HCT116 (cell line): ENCODE results near the gene EPHA3. TPM values are rescaled to one million over a fixed set of nuclear protein-coding genes. Genes with fewer than 3 reads are reported as not detected.

Experiments used
- ATAC-seq: fragments of 200-7000 bp; cut with Tn5 transposase; 2 replicates; pipeline ENCODE4 v1.9.1; 2020; ENCODE audit warnings: mild to moderate bottlenecking, moderate library complexity
- BruUV-seq: library from RNA; stranded (reverse); fragments of 400-500 nt; replicated peaks from 2 replicates; lab custom pipeline; 2021; lab: Mats Ljungman, UMichigan
- CTCF ChIA-PET: fragments of 300-600 bp; sonication (Branson Sonifier 250); formaldehyde crosslinking; loops from one replicate; lab custom pipeline; 2021; ENCODE audit warnings: antibody characterized with exemption; lab: Charles Lee
- POLR2A ChIA-PET: fragments of 300-600, 350-600 bp; sonication (Branson Sonifier 250); formaldehyde crosslinking; loops from one replicate; lab custom pipeline; 2021; ENCODE audit warnings: antibody characterized with exemption; lab: Charles Lee
- RAD21 ChIA-PET, 2 experiments: fragments of 300-600 bp; sonication (Branson Sonifier 250); formaldehyde crosslinking; loops; one replicate each; lab custom pipeline; 2023; ENCODE audit warnings: low total read pairs in 2 of 2; ENCODE audit not compliant: uncharacterized antibody in 2 of 2, unreplicated experiment in 2 of 2, low non-redundant PET in 1 of 2; lab: Charles Lee
- DNase-seq: peaks from one replicate; pipeline ENCODE4 v3.0.0-alpha.2; 2010; ENCODE audit warnings: low read depth, low spot score
- H2AFZ ChIP-seq: fragments of 200-600 bp; shearing (Covaris generic), sonication (generic); 2 replicates; pipeline ENCODE4 v1.6.1; 2017; ENCODE audit warnings: low read depth, mixed run types, mixed read lengths, antibody characterized with exemption, low read length; ENCODE audit not compliant: poor library complexity, severe bottlenecking
- H3K27ac ChIP-seq: 2 replicates; pipeline ENCODE4 v1.5.1; 2012; ENCODE audit warnings: low read depth, low read length
- H3K27me3 ChIP-seq: fragments of 200-600 bp; sonication (generic); 2 replicates; pipeline ENCODE4 v1.6.1; 2016; ENCODE audit warnings: mixed run types, low read length, mixed read lengths; ENCODE audit not compliant: insufficient read depth
- H3K36me3 ChIP-seq, 2 experiments: fragments of 200-500 bp in 1 of 2; fragments of 200-600 bp in 1 of 2; sonication (Bioruptor generic) in 1 of 2; sonication (generic) in 1 of 2; 2 replicates each; pipeline versions ENCODE4 v1.5.1 to v1.6.1; 2014 to 2016; ENCODE audit warnings: low read length in 2 of 2, inconsistent platforms in 1 of 2, mixed read lengths in 1 of 2, mixed run types in 1 of 2; ENCODE audit not compliant: insufficient read depth in 2 of 2, control insufficient read depth in 1 of 2
- H3K4me1 ChIP-seq, 2 experiments: fragments of 200-600 bp in 1 of 2; sonication (generic) in 1 of 2; 2 replicates each; pipeline versions ENCODE4 v1.5.1 to v1.6.1; 2012 to 2017; ENCODE audit warnings: low read length in 2 of 2, inconsistent platforms in 1 of 2, mild to moderate bottlenecking in 1 of 2, mixed read lengths in 1 of 2, mixed run types in 1 of 2, moderate library complexity in 1 of 2; ENCODE audit not compliant: insufficient read depth in 2 of 2, control insufficient read depth in 1 of 2
- H3K4me2 ChIP-seq: fragments of 200-600 bp; sonication (generic); 2 replicates; pipeline ENCODE4 v1.6.1; 2017; ENCODE audit warnings: mixed run types, low read length, mixed read lengths
- H3K4me3 ChIP-seq, 2 experiments: fragments of 200-600 bp in 1 of 2; sonication (generic) in 1 of 2; replicated peaks in 1 of 2; 2 replicates each; pipeline ENCODE4 v1.5.1; 2011 to 2016; ENCODE audit warnings: low read length in 2 of 2, control low read depth in 1 of 2, low read depth in 1 of 2, mild to moderate bottlenecking in 1 of 2, mixed read lengths in 1 of 2, mixed run types in 1 of 2
- H3K79me2 ChIP-seq: fragments of 200-600 bp; sonication (generic); 2 replicates; pipeline ENCODE4 v1.6.1; 2017; ENCODE audit warnings: mild to moderate bottlenecking, mixed run types, low read length, moderate library complexity, mixed read lengths; ENCODE audit not compliant: insufficient read depth
- H3K9ac ChIP-seq: fragments of 200-600 bp; sonication (generic); 2 replicates; pipeline ENCODE4 v1.6.1; 2016; ENCODE audit warnings: low read length, mixed read lengths
- H3K9me2 ChIP-seq: fragments of 200-600 bp; sonication (generic), shearing (Covaris generic); 2 replicates; pipeline ENCODE4 v1.6.1; 2017; ENCODE audit warnings: mixed run types, mild to moderate bottlenecking, moderate library complexity; ENCODE audit not compliant: insufficient read depth
- H3K9me3 ChIP-seq, 2 experiments: fragments of 200-500 bp in 1 of 2; fragments of 200-600 bp in 1 of 2; sonication (Bioruptor generic) in 1 of 2; sonication (generic) in 1 of 2; 2 replicates each; pipeline ENCODE4 v1.6.1; 2014 to 2017; ENCODE audit warnings: low read length in 2 of 2, mixed read lengths in 2 of 2, inconsistent platforms in 1 of 2, low read depth in 1 of 2, mild to moderate bottlenecking in 1 of 2, mixed run types in 1 of 2, moderate library complexity in 1 of 2; ENCODE audit not compliant: control insufficient read depth in 1 of 2, insufficient read depth in 1 of 2
- H4K20me1 ChIP-seq: fragments of 200-600 bp; sonication (generic), shearing (Covaris generic); 2 replicates; pipeline ENCODE4 v1.6.1; 2017; ENCODE audit warnings: mixed run types, mild to moderate bottlenecking, moderate library complexity; ENCODE audit not compliant: insufficient read depth
- CBX3 ChIP-seq: IDR thresholded peaks from 2 replicates; pipeline ENCODE4 v1.6.1; 2012; ENCODE audit warnings: low read depth
- CTCF ChIP-seq, 3 experiments: fragments of 200-600 bp in 1 of 3; sonication (generic) in 1 of 3; IDR thresholded peaks in 2 of 3; conservative IDR thresholded peaks in 1 of 3; 2 replicates each; pipeline ENCODE4 v1.5.1; 2012 to 2017; ENCODE audit warnings: low read depth in 2 of 3, low read length in 2 of 3, antibody characterized with exemption in 1 of 3, borderline replicate concordance in 1 of 3, control low read depth in 1 of 3, mild to moderate bottlenecking in 1 of 3, mixed read lengths in 1 of 3, mixed run types in 1 of 3, moderate library complexity in 1 of 3; ENCODE audit not compliant: insufficient read depth in 1 of 3
- EGR1 ChIP-seq: IDR thresholded peaks from 2 replicates; pipeline ENCODE4 v1.6.1; 2012; ENCODE audit warnings: low read depth
- EZH2phosphoT487 ChIP-seq: fragments of 200-600 bp; IDR thresholded peaks from 2 replicates; pipeline ENCODE4 v1.6.1; 2018; ENCODE audit warnings: antibody characterized with exemption, borderline replicate concordance
- JUND ChIP-seq: IDR thresholded peaks from 2 replicates; pipeline ENCODE4 v1.6.1; 2012
- MAX ChIP-seq: IDR thresholded peaks from 2 replicates; pipeline ENCODE4 v1.6.1; 2012
- POLR2A ChIP-seq: IDR thresholded peaks from 2 replicates; pipeline ENCODE4 v1.7.0; 2011; ENCODE audit warnings: borderline replicate concordance; ENCODE audit not compliant: insufficient read depth, insufficient read length; ENCODE audit errors: extremely low read depth
- REST ChIP-seq: IDR thresholded peaks from 2 replicates; pipeline ENCODE4 v1.6.1; 2012; ENCODE audit warnings: low read depth
- YY1 ChIP-seq: IDR thresholded peaks from 2 replicates; pipeline ENCODE4 v1.6.1; 2011; ENCODE audit warnings: low read length, low read depth, moderate library complexity, mild to moderate bottlenecking; ENCODE audit not compliant: insufficient replicate concordance; ENCODE audit errors: extremely low read depth
- ZFX ChIP-seq: fragments of 450-650 bp; IDR thresholded peaks from 2 replicates; pipeline ENCODE4 v1.6.1; 2017
- ZNF274 ChIP-seq: fragments of 200-500 bp; sonication (Bioruptor generic); IDR thresholded peaks from 2 replicates; pipeline ENCODE4 v1.6.1; 2014; ENCODE audit warnings: mild to moderate bottlenecking, low read depth, low read length, inconsistent platforms
- intact Hi-C: fragments of 100-400 bp; cut with micrococcal nuclease; formaldehyde crosslinking; loops from 2 replicates; pipeline ENCODE4 v1.10.0; 2022
- total RNA-seq: library from RNA; stranded (reverse); gene quantifications from one replicate; pipeline ENCODE4 v1.2.1, GENCODE V29; 2021; ENCODE audit not compliant: unreplicated experiment

EPHA3 gene
- total RNA-seq, 1 experiment from 2014 or later = not detected

- H3K4me3 ChIP-seq = no peak overlapping the region
- no peaks in the 10 kb centered on the region for H3K9me2 ChIP-seq
- H4K20me1 ChIP-seq = no peaks in the 10 kb centered on the region; the same call in 1 of the 2 replicates
- POLR2A ChIA-PET = no interaction called here
- no peaks in the 10 kb centered on the region for H3K27me3 ChIP-seq
- RAD21 ChIA-PET = no interaction called here
- DNase-seq = no peak
- H3K36me3 ChIP-seq = no peaks in the 10 kb centered on the region
- no peak overlapping the region for H3K4me2 ChIP-seq
- TF ChIP-seq YY1 (no peak), ZFX (no peak), ZNF274 (no peak), REST (no peak), JUND (no peak)
- H3K9me3 ChIP-seq = peaks cover 15 to 35% of the 10 kb centered on the region in 2 experiments; a peak in 3 of 4 replicates
- H3K79me2 ChIP-seq = no peaks in the 10 kb centered on the region
- CTCF ChIA-PET = no interaction called here
- ATAC-seq = no peak
- H2AFZ ChIP-seq = no peak overlapping the region
- H3K9ac ChIP-seq = no peak overlapping the region
- no peaks in the 10 kb centered on the region for H3K4me1 ChIP-seq
- intact Hi-C loops = no loop called here
- no peak overlapping the region for H3K27ac ChIP-seq
- no TSS peak for BruUV-seq
These were observed 30.6 kb downstream of the EPHA3 start for GRCh38 chr3:89138048-89138447.

GRCh38 chr3:89139870-89140269 is 32.4 kb downstream of the EPHA3 start:
- Histone ChIP-seq H3K9me3 (peaks cover 18 to 31% of the 10 kb centered on the region in 2 experiments; a peak in 3 of 4 replicates), H3K4me2 (no peak overlapping the region), H3K27me3 (no peaks in the 10 kb centered on the region), H2AFZ (no peak overlapping the region), H3K9me2 (no peaks in the 10 kb centered on the region), H3K36me3 (no peaks in the 10 kb centered on the region), H3K79me2 (no peaks in the 10 kb centered on the region), H3K27ac (no peak overlapping the region), H4K20me1 (no peaks in the 10 kb centered on the region; the same call in 1 of the 2 replicates), H3K4me1 (no peaks in the 10 kb centered on the region), H3K4me3 (no peak overlapping the region), H3K9ac (no peak overlapping the region)
- DNase-seq (no peak), ATAC-seq (no peak)
- ChIA-PET RAD21 (no interaction called here), CTCF (no interaction called here), POLR2A (no interaction called here)
- no TSS peak for BruUV-seq
- intact Hi-C loops = no loop called here
- TF ChIP-seq MAX = no peak
- no peak for TF ChIP-seq EZH2phosphoT487
- TF ChIP-seq POLR2A = no peak
- no peak for TF ChIP-seq CTCF (IDR thresholded peaks at IDR 0.05 in 2 of 3, conservative IDR thresholded peaks at IDR 0.05 in 1 of 3; ENCODE audit: borderline replicate concordance in 1 of 3, insufficient read depth in 1 of 3, low read depth in 2 of 3, low read length in 2 of 3)
- TF ChIP-seq EGR1 = no peak
- no peak for TF ChIP-seq REST
- no peak for TF ChIP-seq CBX3
